Natural killer cell treated with Interleukin-12 subunit alpha and Interleukin-12 subunit beta and Interleukin-15 and Interleukin-18, amount 100 ng/mL, for 72 hours (primary cell): Measurements from ENCODE around the gene BIVM. TPM values are rescaled to one million over a fixed set of nuclear protein-coding genes. Genes with fewer than 3 reads are reported as not detected.
"Not testable (repeated sequence)": the region's sequence is repeated elsewhere in the genome, so short reads cannot be mapped to it uniquely, and the experiment has no call there.

Source experiments
- ATAC-seq, 2 donors: fragments of 150-1000 bp; cut with Tn5 transposase in 1 of 2; sonication (Bioruptor Pico), chemical (Tn5 transposase) in 1 of 2; 2 replicates each; pipeline ENCODE4 v1.10.0; 2021
- DNase-seq: peaks from one replicate; pipeline ENCODE4 v3.0.0; 2022; ENCODE audit warnings: low spot score
- H3K27ac Mint-ChIP-seq, 2 donors: 1 replicate in 1 of 2; 2 replicates in 1 of 2; pipeline ENCODE4 v1.8.0; 2022; ENCODE audit warnings: mixed read lengths in 2 of 2, mild to moderate bottlenecking in 1 of 2, moderate library complexity in 1 of 2
- H3K27me3 Mint-ChIP-seq, 2 donors: 1 replicate in 1 of 2; 2 replicates in 1 of 2; pipeline ENCODE4 v1.8.0; 2022; ENCODE audit warnings: mixed read lengths in 2 of 2
- H3K36me3 Mint-ChIP-seq: one replicate; pipeline ENCODE4 v1.8.0; 2022; ENCODE audit warnings: mixed read lengths
- H3K4me1 Mint-ChIP-seq, 2 donors: 1 replicate in 1 of 2; 2 replicates in 1 of 2; pipeline ENCODE4 v1.8.0; 2022; ENCODE audit warnings: low read depth in 2 of 2, mixed read lengths in 2 of 2, mild to moderate bottlenecking in 1 of 2
- H3K4me3 Mint-ChIP-seq: one replicate; pipeline ENCODE4 v1.8.0; 2022; ENCODE audit warnings: mixed read lengths
- H3K9me3 Mint-ChIP-seq: 2 replicates; pipeline ENCODE4 v1.8.0; 2022; ENCODE audit warnings: mixed read lengths
- total RNA-seq, 2 donors: library from RNA; stranded (reverse); gene quantifications; one replicate each; pipeline ENCODE4 v1.2.3, GENCODE V29; 2022

The BIVM gene
- total RNA-seq, 2 donors from 2014 or later, result 14.5 to 23.4 TPM

DNA sequence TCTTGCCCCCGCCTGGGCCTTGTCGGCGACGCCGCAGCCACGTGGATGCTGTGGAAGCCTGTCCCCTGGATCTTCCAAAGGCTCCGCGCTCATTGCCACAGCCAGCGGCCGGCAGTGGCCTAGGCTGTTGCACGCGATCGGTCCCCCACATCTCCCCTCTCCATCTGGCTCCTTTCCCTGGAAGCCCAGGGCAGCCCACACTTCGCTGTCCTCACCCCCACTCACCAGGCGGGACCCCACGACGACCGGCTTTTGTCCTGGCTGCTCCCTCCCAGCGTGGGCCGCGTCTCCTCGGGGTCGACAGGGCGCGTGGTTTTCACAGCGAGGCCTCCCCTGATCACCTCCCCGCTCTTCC, 24.7 kb upstream of the BIVM start:
- no peaks in the 10 kb centered on the region for H3K27me3 Mint-ChIP-seq
- no peak for DNase-seq
- H3K4me1 Mint-ChIP-seq, result peaks cover 33 to 38% of the 10 kb centered on the region in 2 donors
- no peak for ATAC-seq
- H3K4me3 Mint-ChIP-seq, result peak overlapping the region; percentile 86
- peaks cover 6% of the 10 kb centered on the region for H3K36me3 Mint-ChIP-seq
- no peaks in the 10 kb centered on the region for H3K9me3 Mint-ChIP-seq
- peak overlapping the region; percentile 78 to 82 for H3K27ac Mint-ChIP-seq

DNA sequence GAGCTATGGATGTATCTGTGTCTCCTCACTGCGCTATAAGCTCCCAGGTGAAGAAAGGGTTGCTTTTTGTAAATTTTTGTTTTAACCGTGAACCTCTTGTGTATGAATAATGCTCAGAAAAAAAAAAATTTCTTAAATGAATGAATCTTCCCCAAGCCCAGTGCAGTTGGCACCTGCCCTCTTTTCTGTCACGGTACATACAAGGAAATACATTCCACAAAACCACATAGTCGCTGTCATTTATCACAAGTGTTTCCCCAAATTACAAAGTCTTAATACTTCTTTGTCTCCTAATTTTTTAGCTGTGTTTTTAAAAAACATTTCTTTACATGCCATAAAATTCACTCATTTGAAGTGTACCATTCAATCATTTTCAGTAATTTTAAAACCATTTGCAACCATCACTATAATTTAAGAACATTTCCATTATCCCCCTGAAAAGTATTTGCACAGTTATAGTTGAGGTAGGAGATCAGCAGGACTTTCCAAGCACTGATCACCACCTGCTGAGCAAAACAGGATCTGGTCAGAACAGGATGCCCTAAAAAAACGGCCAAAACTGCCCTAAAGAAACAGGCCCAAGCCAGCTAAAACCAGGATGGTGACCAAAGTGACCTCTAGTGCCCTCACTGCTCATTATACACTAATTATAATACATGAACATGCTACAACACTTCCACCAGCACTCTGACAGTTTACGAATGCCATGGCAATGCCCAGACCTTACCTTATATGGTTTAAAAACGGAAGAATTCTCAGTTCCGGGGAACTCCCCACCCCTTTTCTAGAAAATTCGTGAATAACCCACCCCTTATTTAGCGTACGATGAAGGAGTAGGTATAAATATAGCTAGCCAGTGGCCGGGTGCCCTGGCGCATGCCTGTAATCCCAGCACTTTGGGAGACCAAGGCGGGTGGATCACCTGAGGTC, 24.1 kb upstream of the BIVM start:
- peak overlapping the region; percentile 78 to 82 for H3K27ac Mint-ChIP-seq
- peaks cover 37 to 43% of the 10 kb centered on the region in 2 donors for H3K4me1 Mint-ChIP-seq
- H3K36me3 Mint-ChIP-seq, result peaks cover 10% of the 10 kb centered on the region
- H3K27me3 Mint-ChIP-seq, result no peaks in the 10 kb centered on the region
- H3K4me3 Mint-ChIP-seq, result peak overlapping the region; percentile 86
- ATAC-seq, result no peak
- no peaks in the 10 kb centered on the region for H3K9me3 Mint-ChIP-seq
- DNase-seq, result no peak

GRCh38 chr13:102776271-102776670, 22.6 kb upstream of the BIVM start:
- Mint-ChIP-seq H3K36me3 (peaks cover 14% of the 10 kb centered on the region), H3K9me3 (peaks cover 4% of the 10 kb centered on the region), H3K27me3 (no peaks in the 10 kb centered on the region), H3K4me1 (peaks cover 36 to 43% of the 10 kb centered on the region in 2 donors), H3K27ac (no peak overlapping the region), H3K4me3 (no peak overlapping the region)
- ATAC-seq (no peak), DNase-seq (no peak)

- Mint-ChIP-seq H3K9me3 (peaks cover 5% of the 10 kb centered on the region), H3K36me3 (peaks cover 11% of the 10 kb centered on the region), H3K4me1 (peaks cover 26 to 35% of the 10 kb centered on the region in 2 donors), H3K27ac (peak overlapping the region in 1 of 2 donors; percentile 89), H3K27me3 (no peaks in the 10 kb centered on the region), H3K4me3 (no peak overlapping the region)
- no peak for ATAC-seq
- no peak for DNase-seq
Measured at GRCh38 chr13:102777736-102778135, 21.2 kb upstream of the BIVM start.

DNA sequence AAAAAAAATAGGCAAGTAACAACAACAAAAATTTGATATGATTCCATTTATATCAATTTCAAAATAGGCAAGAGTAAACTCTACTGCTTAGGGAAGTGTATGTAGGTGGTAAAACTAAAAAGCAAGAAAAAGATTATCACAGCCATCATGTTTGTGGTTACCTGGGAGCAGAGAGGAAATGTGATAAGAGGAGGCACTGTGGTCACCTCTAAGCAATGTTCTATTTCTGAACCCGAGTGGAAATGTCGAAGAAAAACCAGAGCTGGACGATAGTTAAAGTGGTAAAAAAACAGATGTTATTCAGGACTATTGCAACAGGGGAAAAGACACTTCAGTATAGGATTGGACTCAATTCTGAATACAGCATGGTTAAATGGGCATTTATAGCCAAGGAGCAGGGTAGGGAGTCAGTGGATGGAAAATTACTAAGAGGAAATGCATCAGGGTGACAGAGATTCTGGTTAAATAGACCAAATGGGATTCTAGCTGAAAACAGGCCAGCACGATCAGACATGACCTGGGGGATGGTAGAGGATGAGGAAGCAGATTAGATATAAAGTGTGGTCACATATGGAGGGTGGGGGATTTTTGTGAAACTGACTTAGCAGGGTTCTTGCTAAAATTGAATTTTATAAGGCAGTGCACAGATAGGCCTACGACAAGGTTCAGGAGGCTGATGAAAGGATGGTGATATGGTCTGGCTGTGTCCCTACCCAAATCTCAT, 19.3 kb upstream of the BIVM start:
- H3K36me3 Mint-ChIP-seq, result peaks cover 11% of the 10 kb centered on the region
- peaks cover 14 to 26% of the 10 kb centered on the region in 2 donors for H3K4me1 Mint-ChIP-seq
- ATAC-seq (peak; percentile 60 to 78), DNase-seq (no peak)
- H3K4me3 Mint-ChIP-seq, result peak overlapping the region; percentile 80
- no peaks in the 10 kb centered on the region for H3K27me3 Mint-ChIP-seq
- H3K9me3 Mint-ChIP-seq, result peaks cover 5% of the 10 kb centered on the region
- H3K27ac Mint-ChIP-seq, result peak overlapping the region; percentile 82 to 89

- Mint-ChIP-seq H3K36me3 (peaks cover 11% of the 10 kb centered on the region), H3K4me1 (peaks cover 9 to 20% of the 10 kb centered on the region in 2 donors), H3K27ac (peak overlapping the region in 1 of 2 donors; percentile 89), H3K4me3 (peak overlapping the region; percentile 4)
- not testable (repeated sequence) for H3K9me3 Mint-ChIP-seq, H3K27me3 Mint-ChIP-seq, ATAC-seq, DNase-seq
Measured at GRCh38 chr13:102780656-102781055, 18.3 kb upstream of the BIVM start.

DNA sequence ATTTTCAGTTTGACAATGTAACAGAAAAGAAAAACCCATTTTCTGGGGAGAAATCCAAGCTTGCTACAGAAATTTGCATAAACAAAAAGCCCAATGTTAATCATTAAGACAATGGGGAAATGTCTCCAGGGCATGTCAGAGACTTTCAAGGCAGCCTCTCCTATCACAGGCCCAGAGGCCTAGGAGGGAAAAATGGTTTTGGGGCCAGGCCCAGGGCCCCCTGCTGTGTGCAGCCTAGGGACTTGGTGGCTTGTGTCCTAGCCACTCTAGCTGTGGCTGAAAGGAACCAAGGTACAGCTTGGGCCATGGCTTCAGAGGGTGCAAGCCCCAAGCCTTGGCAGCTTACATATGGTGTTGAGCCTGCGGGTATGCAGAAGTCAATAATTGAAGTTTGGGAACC, 17.3 kb upstream of the BIVM start:
- H3K9me3 Mint-ChIP-seq, result peaks cover 5% of the 10 kb centered on the region
- no peaks in the 10 kb centered on the region for H3K27me3 Mint-ChIP-seq
- ATAC-seq (no peak), DNase-seq (no peak)
- H3K36me3 Mint-ChIP-seq, result peaks cover 11% of the 10 kb centered on the region
- H3K27ac Mint-ChIP-seq, result no peak overlapping the region
- H3K4me3 Mint-ChIP-seq, result no peak overlapping the region
- peaks cover 9 to 20% of the 10 kb centered on the region in 2 donors for H3K4me1 Mint-ChIP-seq

DNA sequence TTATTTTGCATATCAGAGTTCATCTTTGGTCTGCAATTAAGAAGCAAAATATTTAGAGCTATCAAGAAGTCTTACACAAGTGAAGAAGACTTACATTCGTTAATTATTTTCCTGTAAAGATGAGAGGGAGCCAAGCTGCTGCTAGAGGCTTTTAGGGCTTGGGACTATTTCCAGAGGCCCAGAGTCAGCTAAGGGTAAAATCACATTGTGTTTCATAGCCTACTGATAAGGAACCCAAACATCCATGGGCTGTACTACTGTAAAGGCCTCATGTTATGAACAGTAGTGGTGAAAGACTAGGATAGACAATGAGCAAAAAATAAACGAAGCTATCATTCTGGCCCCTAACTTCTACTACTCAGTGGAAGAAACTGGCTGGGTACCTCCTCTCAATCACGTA, 14.4 kb upstream of the BIVM start:
- Mint-ChIP-seq H3K9me3 (peaks cover 5% of the 10 kb centered on the region), H3K4me1 (peaks cover 4 to 15% of the 10 kb centered on the region in 2 donors), H3K27me3 (no peaks in the 10 kb centered on the region), H3K36me3 (peaks cover 11% of the 10 kb centered on the region), H3K4me3 (no peak overlapping the region), H3K27ac (no peak overlapping the region)
- DNase-seq, result no peak
- ATAC-seq, result no peak

DNA sequence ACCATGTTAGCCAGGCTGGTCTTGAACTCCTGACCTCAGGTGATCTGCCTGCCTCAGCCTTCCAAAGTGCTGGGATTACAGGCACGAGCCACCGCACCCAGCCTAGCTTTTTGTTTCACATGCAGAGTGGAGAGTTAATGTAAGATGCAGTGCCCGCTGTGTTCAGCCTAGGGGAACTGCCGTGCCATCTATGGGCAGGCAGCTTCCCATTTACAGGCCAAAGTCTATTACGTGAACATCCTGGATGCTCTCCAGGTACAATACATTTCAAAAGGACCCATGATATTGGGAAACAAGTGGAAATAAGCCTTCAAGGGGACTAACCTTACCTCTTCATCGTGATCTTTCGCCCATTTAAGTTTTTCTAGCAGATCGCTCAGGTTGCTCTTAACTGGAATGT, 10.2 kb upstream of the BIVM start:
- H3K36me3 Mint-ChIP-seq, result peaks cover 4% of the 10 kb centered on the region
- no peak overlapping the region for H3K4me3 Mint-ChIP-seq
- H3K27me3 Mint-ChIP-seq, result no peaks in the 10 kb centered on the region
- H3K9me3 Mint-ChIP-seq, result no peaks in the 10 kb centered on the region
- no peak overlapping the region for H3K27ac Mint-ChIP-seq
- DNase-seq (no peak), ATAC-seq (no peak)
- no peaks in the 10 kb centered on the region for H3K4me1 Mint-ChIP-seq

- ATAC-seq (no peak), DNase-seq (no peak)
- Mint-ChIP-seq H3K27ac (no peak overlapping the region), H3K9me3 (no peaks in the 10 kb centered on the region), H3K27me3 (no peaks in the 10 kb centered on the region), H3K4me1 (no peaks in the 10 kb centered on the region), H3K4me3 (no peak overlapping the region), H3K36me3 (peaks cover 4% of the 10 kb centered on the region)
Measured at GRCh38 chr13:102792396-102792795, 6.5 kb upstream of the BIVM start.

DNA sequence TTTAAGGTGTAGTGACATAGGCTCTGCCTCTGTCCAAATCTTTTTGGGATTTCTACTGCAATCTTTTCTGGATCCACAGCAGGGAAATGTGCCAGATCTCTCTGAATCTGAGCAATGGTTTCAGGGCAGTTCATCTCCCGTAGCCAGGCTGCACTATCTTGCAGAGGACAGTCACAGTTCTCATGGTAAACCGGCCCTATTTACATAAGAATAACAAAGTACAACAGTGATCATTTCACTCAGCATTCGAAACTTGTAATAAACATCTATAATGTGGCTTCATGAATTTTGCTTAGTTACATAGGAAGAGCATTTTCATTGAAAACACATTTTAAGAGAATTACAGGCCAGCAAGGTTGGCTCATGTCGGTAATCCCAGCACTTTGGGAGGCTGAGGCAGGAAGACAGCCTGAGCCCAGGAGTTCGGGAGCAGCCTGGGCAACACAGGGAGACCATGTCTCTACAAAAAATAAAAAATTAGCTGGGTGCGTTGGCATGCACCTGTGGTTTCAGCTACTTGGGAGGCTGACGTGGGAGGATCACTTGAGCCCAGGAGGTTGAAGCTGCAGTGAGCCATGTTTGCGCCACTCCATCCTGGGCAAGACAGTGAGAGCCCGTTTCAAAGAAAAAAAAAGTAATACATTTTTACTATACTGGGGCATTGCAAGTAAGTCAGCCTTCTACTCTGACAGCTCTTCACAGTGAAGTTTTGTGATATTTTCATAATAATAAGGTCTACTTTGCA, 5.1 kb upstream of the BIVM start:
- DNase-seq (no peak), ATAC-seq (no peak)
- no peak overlapping the region for H3K4me3 Mint-ChIP-seq
- peaks cover 4% of the 10 kb centered on the region for H3K36me3 Mint-ChIP-seq
- no peaks in the 10 kb centered on the region for H3K27me3 Mint-ChIP-seq
- peaks cover 3 to 5% of the 10 kb centered on the region in 2 donors for H3K4me1 Mint-ChIP-seq
- no peak overlapping the region for H3K27ac Mint-ChIP-seq
- H3K9me3 Mint-ChIP-seq, result no peaks in the 10 kb centered on the region

- Mint-ChIP-seq H3K9me3 (no peaks in the 10 kb centered on the region), H3K36me3 (no peaks in the 10 kb centered on the region), H3K4me3 (peak overlapping the region; percentile 91), H3K4me1 (peaks cover 13 to 18% of the 10 kb centered on the region in 2 donors), H3K27ac (peak overlapping the region; percentile 65 to 69), H3K27me3 (no peaks in the 10 kb centered on the region)
- peak; percentile 7 to 10 for ATAC-seq
- DNase-seq, result no peak
Measured at GRCh38 chr13:102799426-102800144, 666 bp downstream of the BIVM start.
